ENCODE measurements around the gene PCED1B. TPM values are rescaled to one million over a fixed set of nuclear protein-coding genes. Genes with fewer than 3 reads are reported as not detected.

The PCED1B gene
- polyA plus RNA-seq, 1 donor (not counting 4 experiments of a cell fraction or from before 2014, with no cell fraction given): 3.2 TPM

DNA sequence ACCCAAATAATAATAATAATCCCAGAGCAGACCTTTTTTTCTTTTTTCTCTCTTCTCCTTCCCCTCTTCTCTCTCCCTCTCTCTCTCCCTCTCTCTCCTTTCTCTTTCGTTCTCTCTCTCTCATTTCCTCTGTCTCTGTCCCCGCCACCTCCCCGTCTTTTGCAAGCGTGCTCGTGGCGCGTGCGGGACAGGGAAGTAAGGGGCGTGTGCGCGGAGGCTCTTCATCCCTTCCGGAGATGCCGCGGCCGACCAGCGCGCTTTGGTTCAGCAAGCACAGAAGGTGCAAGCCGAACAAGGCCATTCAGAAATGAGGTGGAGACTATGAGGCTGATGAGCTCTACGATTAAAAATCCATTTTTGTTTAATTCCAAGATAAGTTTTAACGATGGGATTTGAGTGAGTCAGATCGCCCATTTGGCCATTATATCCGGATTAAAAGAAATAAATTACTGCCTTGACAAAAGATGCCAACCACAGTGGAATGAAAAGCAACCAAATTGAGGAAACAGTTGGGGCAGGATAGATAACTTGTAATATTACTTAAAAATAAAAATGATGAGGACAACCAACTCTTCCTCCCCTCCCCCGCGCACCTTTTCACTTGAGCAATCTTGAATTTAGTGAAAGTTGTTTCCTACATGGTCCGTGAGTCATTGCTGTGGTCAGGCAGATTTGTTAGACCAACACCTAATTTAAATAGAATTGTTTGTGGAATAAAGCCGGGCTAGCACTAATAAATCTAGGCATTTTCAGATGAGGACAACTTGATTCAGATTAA is 1.5 kb downstream of the PCED1B start:
- peak; percentile 52 for FAIRE-seq
- Histone ChIP-seq H3K9me1 (ENCODE audit: control insufficient read depth, extremely low read depth, insufficient read depth, low read length) (no peaks in the 10 kb centered on the region), H3K27me3 (ENCODE audit: control insufficient read depth, extremely low read depth, insufficient read depth, low read length) (no peaks in the 10 kb centered on the region), H3K4me1 (ENCODE audit: control insufficient read depth, extremely low read depth, insufficient read depth, low read length) (peaks cover 70% of the 10 kb centered on the region), H3K27ac (ENCODE audit: control insufficient read depth, insufficient read depth, low read length) (peak overlapping the region; percentile 90), H3K9me3 (ENCODE audit: control insufficient read depth, low read depth, low read length) (no peaks in the 10 kb centered on the region), H2AFZ (ENCODE audit: control insufficient read depth, low read length) (peak overlapping the region; percentile 35), H3K4me3 (ENCODE audit: control insufficient read depth in 2 of 3, extremely low read depth in 1 of 3, insufficient read depth in 2 of 3, low read depth in 1 of 3, low read length in 3 of 3) (peak overlapping the region; percentile 67 to 92 (median 71)), H3K9ac (ENCODE audit: control insufficient read depth, extremely low read depth, insufficient read depth, low read length) (peak overlapping the region; percentile 93), H4K20me1 (ENCODE audit: control insufficient read depth, extremely low read depth, insufficient read depth, low read length) (no peaks in the 10 kb centered on the region), H3K36me3 (ENCODE audit: control insufficient read depth in 2 of 2, extremely low read depth in 1 of 2, insufficient read depth in 2 of 2, low read length in 2 of 2) (peaks cover 5 to 19% of the 10 kb centered on the region in 2 experiments), H3K4me2 (ENCODE audit: control insufficient read depth, extremely low read depth, insufficient read depth, low read depth, low read length) (peak overlapping the region; percentile 89), H3K79me2 (ENCODE audit: control insufficient read depth, insufficient read depth, low read length) (peaks cover 54% of the 10 kb centered on the region)
- TF ChIP-seq, protein P1, sequence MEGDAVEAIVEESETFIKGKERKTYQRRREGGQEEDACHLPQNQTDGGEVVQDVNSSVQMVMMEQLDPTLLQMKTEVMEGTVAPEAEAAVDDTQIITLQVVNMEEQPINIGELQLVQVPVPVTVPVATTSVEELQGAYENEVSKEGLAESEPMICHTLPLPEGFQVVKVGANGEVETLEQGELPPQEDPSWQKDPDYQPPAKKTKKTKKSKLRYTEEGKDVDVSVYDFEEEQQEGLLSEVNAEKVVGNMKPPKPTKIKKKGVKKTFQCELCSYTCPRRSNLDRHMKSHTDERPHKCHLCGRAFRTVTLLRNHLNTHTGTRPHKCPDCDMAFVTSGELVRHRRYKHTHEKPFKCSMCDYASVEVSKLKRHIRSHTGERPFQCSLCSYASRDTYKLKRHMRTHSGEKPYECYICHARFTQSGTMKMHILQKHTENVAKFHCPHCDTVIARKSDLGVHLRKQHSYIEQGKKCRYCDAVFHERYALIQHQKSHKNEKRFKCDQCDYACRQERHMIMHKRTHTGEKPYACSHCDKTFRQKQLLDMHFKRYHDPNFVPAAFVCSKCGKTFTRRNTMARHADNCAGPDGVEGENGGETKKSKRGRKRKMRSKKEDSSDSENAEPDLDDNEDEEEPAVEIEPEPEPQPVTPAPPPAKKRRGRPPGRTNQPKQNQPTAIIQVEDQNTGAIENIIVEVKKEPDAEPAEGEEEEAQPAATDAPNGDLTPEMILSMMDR (optimal IDR thresholded peaks at IDR 0.05 in 1 of 3, IDR thresholded peaks at IDR 0.05 in 1 of 3, conservative IDR thresholded peaks at IDR 0.05 in 1 of 3; ENCODE audit: extremely low read depth in 1 of 3, insufficient read depth in 2 of 3, low read length in 3 of 3): no peak
- no peak for TF ChIP-seq EZH2 (IDR thresholded peaks at IDR 0.05; ENCODE audit: low read length)
- no peak for DNase-seq (ENCODE audit: low read depth, low spot score)
- dilution Hi-C loops (cut with MboI; ENCODE audit: extremely low pct_ligation_motif_present, low sequenced_read_pairs): no loop called here

DNA sequence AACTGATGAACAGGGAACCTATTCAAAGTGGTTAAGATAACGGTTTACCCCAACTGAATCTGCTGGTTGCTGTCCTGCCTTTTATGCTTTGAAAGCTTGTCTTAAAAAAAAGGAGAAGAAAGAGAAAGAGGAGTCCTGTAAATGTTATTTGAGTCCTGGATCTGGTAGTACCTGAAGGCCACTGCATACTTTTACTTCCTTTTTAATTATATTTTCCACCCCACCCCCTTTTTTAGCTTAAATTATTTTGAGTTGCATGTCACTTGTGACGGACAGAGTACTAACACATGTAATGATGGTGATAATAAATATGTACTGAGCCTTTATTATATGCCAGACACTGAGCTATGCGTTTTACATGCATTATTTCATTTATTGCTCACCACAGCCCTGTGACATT is 2.9 kb downstream of the PCED1B start:
- FAIRE-seq (no peak), DNase-seq (ENCODE audit: low read depth, low spot score) (no peak)
- no peak overlapping the region for H2AFZ ChIP-seq (ENCODE audit: control insufficient read depth, low read length)
- H4K20me1 ChIP-seq (ENCODE audit: control insufficient read depth, extremely low read depth, insufficient read depth, low read length): no peaks in the 10 kb centered on the region
- no peaks in the 10 kb centered on the region for H3K27me3 ChIP-seq (ENCODE audit: control insufficient read depth, extremely low read depth, insufficient read depth, low read length)
- peaks cover 5 to 15% of the 10 kb centered on the region in 2 experiments for H3K36me3 ChIP-seq (ENCODE audit: control insufficient read depth in 2 of 2, extremely low read depth in 1 of 2, insufficient read depth in 2 of 2, low read length in 2 of 2)
- H3K4me1 ChIP-seq (ENCODE audit: control insufficient read depth, extremely low read depth, insufficient read depth, low read length): peaks cover 74% of the 10 kb centered on the region
- peaks cover 45% of the 10 kb centered on the region for H3K79me2 ChIP-seq (ENCODE audit: control insufficient read depth, insufficient read depth, low read length)
- TF ChIP-seq, protein P1 (optimal IDR thresholded peaks at IDR 0.05 in 1 of 3, IDR thresholded peaks at IDR 0.05 in 1 of 3, conservative IDR thresholded peaks at IDR 0.05 in 1 of 3; ENCODE audit: extremely low read depth in 1 of 3, insufficient read depth in 2 of 3, low read length in 3 of 3): no peak
- no peak for TF ChIP-seq EZH2 (IDR thresholded peaks at IDR 0.05; ENCODE audit: low read length)
- H3K4me2 ChIP-seq (ENCODE audit: control insufficient read depth, extremely low read depth, insufficient read depth, low read depth, low read length): peak overlapping the region; percentile 89
- H3K9me3 ChIP-seq (ENCODE audit: control insufficient read depth, low read depth, low read length): no peaks in the 10 kb centered on the region
- no peaks in the 10 kb centered on the region for H3K9me1 ChIP-seq (ENCODE audit: control insufficient read depth, extremely low read depth, insufficient read depth, low read length)
- dilution Hi-C loops (cut with MboI; ENCODE audit: extremely low pct_ligation_motif_present, low sequenced_read_pairs): no loop called here
- no peak overlapping the region for H3K9ac ChIP-seq (ENCODE audit: control insufficient read depth, extremely low read depth, insufficient read depth, low read length)
- peak overlapping the region in 2 of 3 experiments; percentile 29 to 31 for H3K4me3 ChIP-seq (ENCODE audit: control insufficient read depth in 2 of 3, extremely low read depth in 1 of 3, insufficient read depth in 2 of 3, low read depth in 1 of 3, low read length in 3 of 3)
- peak overlapping the region; percentile 90 for H3K27ac ChIP-seq (ENCODE audit: control insufficient read depth, insufficient read depth, low read length)

Data from keratinocyte (primary cell).